Mucosa of gallbladder (tissue), 1 donor: ENCODE data around the gene CCDC149. TPM values are rescaled to one million over a fixed set of nuclear protein-coding genes. Genes with fewer than 3 reads are reported as not detected.
A peak's percentile ranks its signal among the peaks of the same experiment; 100 is the strongest.

ENCODE experiments used
- DNase-seq: peaks from one replicate; pipeline ENCODE4 v3.0.0-alpha.2; 2020; ENCODE audit warnings: low spot score
- total RNA-seq: library from RNA; stranded (reverse); gene quantifications from one replicate; pipeline ENCODE4 v1.2.1, GENCODE V29; 2021
- donor health status: DM: no; HTN: no; CAD: no.

Gene CCDC149
- total RNA-seq, 1 donor from 2014 or later, result 24.2 TPM

- no peak for DNase-seq
Measured at GRCh38 chr4:24802648-24803047, 110.2 kb downstream of the CCDC149 start.

GRCh38 chr4:24801136-24801855 is 111.5 kb downstream of the CCDC149 start:
- no peak for DNase-seq

- no peak for DNase-seq
Measured at GRCh38 chr4:24800325-24800895, 112.4 kb downstream of the CCDC149 start.

- DNase-seq, result no peak
Measured at GRCh38 chr4:24799544-24800324, 113.1 kb downstream of the CCDC149 start.

- DNase-seq, result no peak
Measured at GRCh38 chr4:24799196-24799543, 113.7 kb downstream of the CCDC149 start.

GRCh38 chr4:24798036-24798610 is 114.7 kb downstream of the CCDC149 start:
- no peak for DNase-seq

GRCh38 chr4:24796620-24797019 is 116.2 kb downstream of the CCDC149 start:
- no peak for DNase-seq

- DNase-seq, result no peak
Measured at GRCh38 chr4:24795666-24796381, 117.0 kb downstream of the CCDC149 start.

- peak; percentile 84 for DNase-seq
Measured at GRCh38 chr4:24794916-24795665, 117.8 kb downstream of the CCDC149 start, which contains the start of gene SOD3. Gene SOD3 (plus strand): TSS chr4:24795573. CDS start chr4:24799522, 3,949 bp downstream.

- peak; percentile 30 for DNase-seq
Measured at GRCh38 chr4:24794480-24794879, 118.4 kb downstream of the CCDC149 start.

- no peak for DNase-seq
Measured at GRCh38 chr4:24794051-24794450, 118.8 kb downstream of the CCDC149 start.

GRCh38 chr4:24793219-24794005 is 119.4 kb downstream of the CCDC149 start:
- no peak for DNase-seq

- no peak for DNase-seq
Measured at GRCh38 chr4:24792552-24792951, 120.3 kb downstream of the CCDC149 start.

GRCh38 chr4:24791043-24791442 is 121.8 kb downstream of the CCDC149 start:
- DNase-seq, result no peak

- no peak for DNase-seq
Measured at GRCh38 chr4:24783506-24783905, 129.3 kb downstream of the CCDC149 start.

- no peak for DNase-seq
Measured at GRCh38 chr4:24781999-24782745, 130.7 kb downstream of the CCDC149 start.

GRCh38 chr4:24780936-24781495 is 131.8 kb downstream of the CCDC149 start:
- no peak for DNase-seq

GRCh38 chr4:24778464-24779225 is 134.2 kb downstream of the CCDC149 start:
- DNase-seq, result peak; percentile 42
